ENCODE results near the gene MAP1LC3A. TPM values are rescaled to one million over a fixed set of nuclear protein-coding genes. Genes with fewer than 3 reads are reported as not detected.
"Not testable (repeated sequence)": the region's sequence is repeated elsewhere in the genome, so short reads cannot be mapped to it uniquely, and the experiment has no call there.

Gene MAP1LC3A
- total RNA-seq, result 10 to 100 TPM; 76.7 to 85.7 TPM
- long read RNA-seq, transcript MAP1LC3A-201 (4 exons, 1,574 nt), result major isoform, 26 of 33 reads
- long read RNA-seq, partial matches to known transcripts, result 0 of 33 reads
- long read RNA-seq, other reads (novel, unspliced or antisense), result 4 of 33 reads

DNA sequence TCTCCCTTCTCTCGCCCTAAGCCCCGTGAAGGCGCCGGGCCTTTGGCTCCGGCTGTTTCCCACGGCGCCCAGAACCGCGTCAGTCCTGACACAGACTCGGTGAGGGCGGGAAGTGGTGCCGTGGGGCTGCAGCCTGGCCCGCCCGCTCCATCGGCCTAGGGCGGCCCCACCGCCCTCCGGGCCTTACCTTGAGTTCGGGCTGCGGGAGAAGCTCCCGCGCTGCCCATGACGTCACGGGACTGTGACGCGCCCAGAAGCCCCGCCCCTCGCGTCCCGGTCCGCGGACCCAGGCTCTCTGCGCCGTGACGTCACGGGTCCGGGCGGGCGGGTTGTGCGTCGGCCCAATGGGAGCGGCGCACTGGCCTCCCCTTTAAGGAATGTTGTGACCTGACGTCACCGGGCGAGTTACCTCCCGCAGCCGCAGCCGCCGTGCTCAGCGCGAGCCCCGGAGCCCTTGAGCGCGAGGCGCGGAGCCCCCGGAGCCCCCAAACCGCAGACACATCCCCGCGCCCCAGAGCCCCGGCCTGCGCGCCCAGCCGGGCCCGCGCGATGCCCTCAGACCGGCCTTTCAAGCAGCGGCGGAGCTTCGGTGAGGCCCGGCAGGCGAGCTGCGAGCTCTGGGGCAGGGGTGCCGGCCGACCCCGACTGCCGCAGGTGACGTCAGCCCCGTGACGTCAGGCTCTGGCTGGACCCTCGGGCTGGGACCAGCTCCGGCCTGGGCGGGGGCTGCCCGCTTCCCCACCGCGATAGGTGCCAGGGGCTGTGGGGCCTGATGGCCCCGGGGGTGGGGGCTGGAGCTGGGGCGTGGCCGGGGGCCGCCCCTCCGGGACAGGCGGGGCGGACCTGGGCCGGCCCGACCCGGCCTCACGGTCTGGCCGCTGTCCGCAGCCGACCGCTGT is at the start of gene MAP1LC3A:
Gene MAP1LC3A, plus strand, starts transcription at position 399 of the 899 bp plus-strand sequence. Its CDS starts 151 bp downstream, at position 550.
- DNase-seq (peak; percentile 98), ATAC-seq (peak; percentile 95 to 96)
- intact Hi-C loops (cut with DNase I), result no loop called here

DNA sequence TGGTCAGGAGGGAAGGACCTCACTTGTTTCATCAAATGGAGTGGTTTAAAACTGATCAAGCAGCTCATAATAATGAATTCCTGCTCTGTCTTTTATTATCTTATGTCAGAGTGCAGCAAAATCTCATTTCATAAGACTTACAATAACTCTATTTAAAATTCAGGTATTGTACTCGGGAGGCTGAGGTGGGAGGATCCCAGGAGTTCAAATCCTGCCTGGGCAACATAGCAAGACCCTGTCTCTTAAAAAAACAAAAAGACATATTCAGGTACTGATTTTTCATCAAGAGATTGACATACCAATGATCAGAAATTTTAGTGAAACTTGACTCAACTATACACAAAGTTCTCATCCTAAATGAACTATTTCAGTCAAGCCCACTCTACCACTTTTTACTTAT is 47.9 kb upstream of the MAP1LC3A start:
- DNase-seq (no peak), ATAC-seq (no peak)
- intact Hi-C loops (cut with DNase I), result no loop called here

DNA sequence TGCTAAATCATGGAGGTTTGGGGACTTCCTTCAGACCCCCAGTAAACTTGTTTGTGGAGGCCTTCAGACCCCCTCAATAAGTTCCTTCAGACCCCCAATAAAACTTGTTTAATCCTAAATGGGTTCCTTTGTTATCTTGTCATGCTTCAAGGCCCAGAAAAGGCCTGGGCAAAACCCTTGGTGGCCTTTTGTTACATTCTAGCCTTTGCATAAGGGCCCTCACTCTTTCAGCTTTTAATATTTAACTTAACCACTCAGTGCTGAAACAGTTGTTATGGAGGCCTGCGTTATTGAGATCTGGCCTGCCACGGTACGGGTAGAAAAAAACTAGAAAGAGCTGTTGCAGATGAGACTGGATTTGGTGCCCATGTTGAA is 46.6 kb upstream of the MAP1LC3A start:
- no peak for DNase-seq
- intact Hi-C loops (cut with DNase I), result no loop called here
- ATAC-seq, result no peak

DNA sequence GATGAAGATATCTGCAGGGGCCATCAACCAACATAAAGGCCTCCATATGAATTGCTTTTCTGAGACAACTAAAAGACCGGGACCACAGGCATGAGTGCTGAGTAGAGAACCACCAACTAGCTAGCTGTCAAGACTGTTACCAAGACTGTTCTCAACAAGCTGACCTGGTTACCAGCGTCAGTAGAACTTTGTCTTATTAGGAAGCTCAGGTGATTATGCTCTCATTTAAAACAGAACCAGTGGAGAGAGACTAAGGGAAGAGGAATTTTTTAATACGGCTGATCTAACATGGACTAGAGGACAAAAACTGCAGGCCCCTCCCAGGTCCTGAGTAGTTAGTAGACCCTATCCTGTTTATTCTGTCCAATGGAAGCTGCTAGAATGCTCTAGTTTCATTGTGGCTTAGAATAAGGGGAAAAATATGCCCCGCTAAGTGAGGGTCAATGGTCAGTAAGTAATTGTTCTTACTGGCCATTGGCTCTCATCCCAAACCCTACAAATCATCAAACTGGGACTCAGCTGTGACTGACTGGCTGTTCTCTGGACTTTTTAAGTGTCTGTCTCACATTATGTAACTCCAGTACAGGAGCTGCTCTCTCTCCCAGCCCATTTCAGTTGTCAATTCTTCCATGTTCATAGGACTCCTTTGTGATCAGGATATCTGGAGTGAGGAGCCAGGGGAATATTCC is 46.1 kb upstream of the MAP1LC3A start:
- intact Hi-C loops (cut with DNase I), result no loop called here
- DNase-seq (no peak), ATAC-seq (no peak)

DNA sequence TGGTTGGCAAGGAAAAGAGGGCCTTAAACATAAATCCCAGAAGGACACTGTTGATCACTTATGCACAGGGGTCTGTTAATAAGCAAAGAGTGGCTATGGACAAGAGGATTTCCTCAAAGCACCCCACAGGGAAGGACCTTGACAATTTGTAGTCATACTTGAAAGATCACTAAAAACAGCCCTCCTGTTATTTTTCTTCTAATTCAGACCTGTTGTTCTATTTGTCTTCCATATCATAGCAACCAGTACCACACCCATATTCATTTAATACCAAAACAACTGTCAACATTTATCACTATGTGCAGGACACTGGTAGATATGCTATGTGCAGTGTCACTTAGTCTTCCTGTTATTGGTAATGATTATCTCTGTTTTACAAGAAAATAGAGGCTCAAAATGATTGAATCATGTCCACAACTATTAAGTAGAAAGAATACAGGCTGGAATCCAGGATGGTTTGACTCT is 45.5 kb upstream of the MAP1LC3A start:
- ATAC-seq, result no peak
- intact Hi-C loops (cut with DNase I), result no loop called here
- no peak for DNase-seq

DNA sequence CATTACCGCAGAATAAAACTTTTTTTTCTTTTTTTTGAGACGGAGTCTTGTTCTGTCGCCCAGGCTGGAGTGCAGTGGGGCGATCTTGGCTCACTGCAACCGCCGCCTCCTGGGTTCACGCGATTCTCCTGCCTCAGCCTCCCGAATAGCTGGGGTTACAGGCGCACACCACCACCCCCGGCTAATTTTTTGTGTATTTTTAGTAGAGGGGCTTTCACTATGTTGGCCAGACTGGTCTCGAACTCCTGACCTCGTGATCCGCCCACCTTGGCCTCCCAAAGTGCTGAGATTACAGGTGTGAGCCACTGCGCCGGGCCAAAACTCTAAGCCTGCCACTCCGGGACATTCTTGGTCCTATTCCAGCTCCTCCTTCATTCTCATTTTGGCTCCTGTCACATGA is 44.5 kb upstream of the MAP1LC3A start:
- intact Hi-C loops (cut with DNase I), result not testable (repeated sequence)

DNA sequence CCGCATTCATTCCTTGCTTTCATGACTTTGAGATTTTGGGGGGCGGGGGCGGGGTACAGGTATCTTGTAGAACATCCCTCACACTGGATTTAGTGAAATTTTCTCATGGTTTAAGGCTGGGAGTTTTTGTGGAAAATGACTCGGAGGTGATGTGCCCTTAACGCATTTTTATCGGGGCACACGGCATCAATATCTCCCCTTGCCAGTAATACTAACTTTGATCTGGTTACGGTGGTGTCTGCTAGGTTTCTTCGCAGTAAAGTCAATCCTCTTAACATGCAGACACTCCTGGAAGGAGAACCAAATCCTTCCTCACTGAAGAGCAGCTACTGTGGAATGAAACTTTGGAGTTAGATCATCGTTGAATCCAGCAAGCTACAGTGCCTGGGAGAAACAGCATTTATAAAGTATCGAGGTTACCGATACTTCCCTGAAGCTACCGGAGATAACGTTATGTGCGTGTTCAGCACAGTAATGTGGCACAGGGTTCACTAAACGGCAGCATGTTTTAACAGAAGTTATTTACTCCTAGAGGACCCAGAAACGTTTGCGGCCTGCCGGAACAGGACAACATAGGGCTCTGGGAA is 43.5 kb upstream of the MAP1LC3A start:
- intact Hi-C loops (cut with DNase I), result no loop called here
- DNase-seq (no peak), ATAC-seq (no peak)

More for the DNA sequence above, 44.5 kb upstream of the MAP1LC3A start:
- not testable (repeated sequence) for ATAC-seq, DNase-seq

DNA sequence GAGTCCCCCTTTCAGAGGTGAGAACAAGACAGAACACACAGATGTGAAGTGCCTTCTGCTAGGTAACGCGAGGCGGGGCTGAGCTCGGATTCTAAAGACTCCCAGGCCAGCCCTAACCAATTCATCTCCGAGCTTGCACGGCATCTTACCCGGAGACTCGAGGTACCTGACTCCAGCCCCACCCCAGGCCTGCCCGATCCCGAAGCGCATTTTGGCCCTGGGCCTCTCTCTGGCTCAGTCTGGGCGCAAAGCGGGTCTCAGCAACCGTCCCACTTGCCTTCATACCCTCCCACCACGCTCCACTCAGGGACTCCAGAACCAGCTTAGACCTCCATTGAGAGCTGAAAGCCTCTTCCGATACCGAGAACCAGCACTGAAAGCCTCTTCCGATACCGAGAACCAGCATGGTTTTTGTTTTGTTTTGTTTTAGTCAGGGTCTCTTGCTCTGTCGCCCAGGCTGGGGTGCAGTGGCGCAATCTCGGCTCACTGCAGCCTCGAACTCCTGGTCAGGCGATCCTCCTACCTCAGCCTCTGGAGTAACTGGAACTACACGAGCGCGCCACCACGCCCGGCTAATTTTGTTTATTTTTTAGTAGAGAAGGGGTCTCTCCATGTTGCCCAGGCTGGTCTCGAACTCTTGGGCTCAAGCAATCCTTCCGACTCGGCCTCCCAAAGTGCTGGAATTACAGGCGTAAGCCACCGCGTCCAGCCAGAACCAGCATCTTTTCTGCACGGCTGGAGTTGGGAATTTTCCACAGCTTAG is 42.9 kb upstream of the MAP1LC3A start:
- DNase-seq, result peak; percentile 53
- intact Hi-C loops (cut with DNase I), result no loop called here
- peak; percentile 35 to 71 for ATAC-seq

DNA sequence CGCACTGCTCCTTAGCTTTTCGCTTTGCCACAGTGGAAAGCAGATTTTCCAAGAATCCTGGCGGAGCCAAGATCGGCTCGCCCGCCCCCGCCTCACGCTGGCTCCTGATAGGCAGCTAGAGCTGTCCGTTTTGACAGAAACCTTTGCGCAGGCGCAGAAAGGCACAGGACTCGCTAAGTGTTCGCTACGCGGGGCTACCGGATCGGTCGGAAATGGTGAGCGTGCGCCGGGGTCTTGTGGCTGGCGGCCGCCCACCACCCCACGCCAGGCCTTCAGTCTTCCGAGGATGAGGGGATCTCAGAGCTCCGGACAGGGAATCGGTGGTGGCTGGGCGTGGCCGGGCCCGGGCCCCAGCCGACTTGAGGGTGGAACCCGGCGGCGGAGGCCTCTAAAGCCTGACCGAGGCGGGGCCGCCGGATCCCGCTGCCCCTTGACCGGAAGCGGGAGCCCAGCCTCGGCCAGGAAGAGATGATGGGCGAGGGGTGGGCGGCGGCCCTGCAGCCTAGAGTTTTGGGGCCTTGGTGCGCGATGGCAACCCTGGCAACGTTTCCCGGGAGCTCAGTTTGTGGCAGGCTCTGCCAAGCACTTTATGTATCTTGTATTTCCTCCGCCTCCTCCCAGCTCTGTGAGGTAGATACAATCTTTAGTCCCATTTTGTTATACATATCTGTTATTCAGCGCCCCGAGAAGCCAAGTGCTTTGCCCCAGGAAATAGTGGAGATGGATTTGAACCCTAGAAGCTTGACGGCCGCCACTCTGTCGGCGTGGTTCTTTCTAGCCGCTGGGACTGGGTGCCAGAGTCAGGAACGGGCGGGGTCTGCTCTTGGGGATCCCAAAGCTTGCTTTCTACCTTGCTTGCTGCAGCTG is 42.0 kb upstream of the MAP1LC3A start, which contains the start of gene DYNLRB1:
Gene DYNLRB1, plus strand, starts transcription at position 176 of the 867 bp plus-strand sequence. Its CDS starts 37 bp downstream, at position 213.
- ATAC-seq (peak; percentile 97 to 98), DNase-seq (peak; percentile 98)
- intact Hi-C loops (cut with DNase I), result no loop called here

DNA sequence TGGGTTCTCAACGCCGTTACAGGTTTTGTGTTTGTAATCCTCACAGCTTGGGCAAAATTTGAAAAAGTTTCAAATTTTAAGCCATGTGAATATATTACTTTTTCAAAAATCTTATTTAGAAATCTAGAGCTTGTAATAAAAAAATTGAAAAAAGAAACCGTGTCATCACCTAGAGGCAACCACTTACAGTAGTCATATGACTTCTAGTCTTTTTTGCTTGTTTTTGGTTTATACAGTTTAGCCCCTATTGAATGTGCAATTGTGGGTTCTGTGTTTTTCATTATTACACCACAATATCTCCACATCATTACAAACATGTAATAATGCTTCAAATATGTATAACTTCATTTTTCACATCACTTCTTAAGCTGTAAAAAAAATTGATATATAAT is 41.4 kb upstream of the MAP1LC3A start:
- ATAC-seq (no peak), DNase-seq (no peak)
- intact Hi-C loops (cut with DNase I), result no loop called here

DNA sequence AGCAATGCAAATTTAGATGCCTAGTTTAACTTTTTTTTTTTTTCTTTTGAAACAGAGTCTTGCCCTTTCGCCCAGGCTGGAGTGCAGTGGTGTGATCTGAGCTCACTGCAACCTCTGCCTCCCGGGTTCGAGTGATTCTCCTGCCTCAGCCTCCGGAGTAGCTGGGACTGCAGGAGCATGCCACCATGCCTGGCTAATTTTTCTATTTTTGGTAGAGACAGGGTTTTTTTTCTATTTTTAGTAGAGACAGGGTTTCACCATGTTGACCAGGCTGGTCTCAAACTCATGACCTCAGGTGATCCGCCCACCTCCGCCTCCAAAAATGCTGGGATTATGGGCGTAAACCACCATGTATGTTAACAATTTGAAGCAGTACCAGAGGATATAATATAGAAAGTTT is 39.7 kb upstream of the MAP1LC3A start:
- intact Hi-C loops (cut with DNase I); DNase-seq; ATAC-seq: not testable (repeated sequence)

DNA sequence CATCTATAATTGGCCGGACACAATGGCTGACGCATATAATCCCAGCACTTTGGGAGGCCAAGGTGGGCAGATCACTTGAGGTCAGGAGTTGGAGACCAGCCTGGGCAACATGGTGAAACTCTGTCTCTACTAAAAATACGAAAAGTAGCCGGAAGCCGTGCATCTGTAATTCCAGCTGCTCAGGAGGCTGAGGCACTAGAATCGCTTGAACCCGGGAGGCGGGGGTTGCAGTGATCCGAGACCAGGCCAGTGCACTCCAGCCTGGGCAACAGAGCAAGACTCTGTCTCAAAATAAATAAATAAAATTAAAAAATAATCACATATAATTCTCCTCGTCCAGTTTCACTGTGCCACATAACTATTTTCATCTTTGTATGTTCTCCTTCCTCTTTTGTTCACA is 38.7 kb upstream of the MAP1LC3A start:
- intact Hi-C loops (cut with DNase I); DNase-seq; ATAC-seq: not testable (repeated sequence)

DNA sequence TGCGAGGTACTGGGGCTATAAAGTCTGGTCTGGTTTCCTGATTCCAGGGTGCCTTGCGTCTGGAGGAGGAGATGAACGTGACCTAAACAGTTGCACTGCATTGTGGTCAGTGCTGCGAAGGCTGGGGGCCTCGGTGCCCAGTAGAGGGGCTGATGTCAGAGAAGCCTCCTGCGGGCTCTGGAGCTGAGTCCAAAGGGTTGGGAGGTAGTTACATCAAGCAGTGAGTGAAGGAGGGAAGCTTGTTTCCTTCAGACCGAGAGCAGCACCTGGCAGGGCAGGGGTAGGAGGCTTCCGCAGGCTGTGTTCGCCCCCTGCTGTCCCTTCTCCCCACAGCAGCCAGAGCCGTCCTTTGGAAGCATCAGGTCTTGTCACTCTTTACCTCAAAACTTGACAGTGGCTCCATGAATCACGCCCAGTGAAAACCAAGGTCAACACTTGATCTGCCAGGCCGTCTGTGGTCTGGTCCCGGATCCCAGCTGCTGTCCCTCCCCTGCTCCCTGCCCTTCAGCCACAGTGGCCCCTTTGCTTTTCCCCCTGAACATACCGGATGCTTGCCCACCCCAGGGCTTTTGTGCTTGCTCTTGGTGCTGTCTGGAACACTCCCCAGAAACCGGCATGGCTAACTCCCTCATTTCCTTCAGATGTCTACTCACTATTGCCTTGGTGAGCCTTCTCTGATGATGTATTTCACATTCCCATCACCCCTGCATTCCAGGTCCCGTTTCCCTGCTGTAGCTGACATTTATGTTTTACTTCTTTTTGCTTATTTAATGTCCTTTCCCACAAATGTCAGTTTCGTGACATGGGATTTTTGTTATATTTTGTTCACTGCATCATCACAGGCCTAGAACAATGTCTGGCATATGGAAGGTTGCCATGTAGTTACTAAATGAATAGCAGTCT is 35.3 kb upstream of the MAP1LC3A start:
- DNase-seq, result no peak
- intact Hi-C loops (cut with DNase I), result no loop called here
- ATAC-seq, result peak; percentile 23 to 31

DNA sequence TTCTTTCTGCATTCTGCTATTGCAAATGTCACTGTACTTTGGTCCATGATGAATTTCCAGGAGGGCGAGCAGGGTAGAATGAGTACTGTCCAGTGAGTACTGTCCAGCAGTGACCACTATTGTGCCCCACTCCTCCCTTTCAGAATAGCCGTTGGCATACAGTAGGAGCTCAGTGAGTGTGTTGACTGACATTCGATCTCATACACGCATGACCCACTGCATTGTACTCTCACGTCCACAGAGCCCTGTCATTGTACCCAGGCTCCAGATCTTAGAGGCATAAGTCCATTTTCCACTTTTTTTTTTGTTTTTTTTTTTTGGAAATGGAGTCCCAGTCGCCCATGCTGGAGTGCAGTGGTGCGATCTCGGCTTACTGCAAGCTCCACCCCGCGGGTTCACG is 34.1 kb upstream of the MAP1LC3A start:
- DNase-seq (no peak), ATAC-seq (no peak)
- intact Hi-C loops (cut with DNase I), result no loop called here

DNA sequence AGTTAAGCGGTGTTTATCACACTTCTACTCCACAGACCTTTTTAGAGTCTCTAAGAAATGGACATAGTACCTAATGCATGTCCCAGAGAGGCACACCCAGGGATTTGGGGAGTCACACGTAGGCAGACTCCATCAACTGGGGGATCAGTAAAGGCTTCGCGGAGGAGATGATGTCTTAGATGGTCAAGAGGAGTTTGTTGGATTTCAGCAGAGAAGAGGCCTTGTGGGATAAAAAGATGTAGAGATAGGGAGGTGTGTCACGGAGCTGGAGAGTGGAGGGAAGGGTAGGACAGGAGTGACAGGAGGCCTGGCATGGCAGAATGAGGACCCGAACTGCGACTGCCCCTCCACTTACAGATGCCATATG is 33.2 kb upstream of the MAP1LC3A start:
- intact Hi-C loops (cut with DNase I), result no loop called here
- no peak for ATAC-seq
- no peak for DNase-seq

DNA sequence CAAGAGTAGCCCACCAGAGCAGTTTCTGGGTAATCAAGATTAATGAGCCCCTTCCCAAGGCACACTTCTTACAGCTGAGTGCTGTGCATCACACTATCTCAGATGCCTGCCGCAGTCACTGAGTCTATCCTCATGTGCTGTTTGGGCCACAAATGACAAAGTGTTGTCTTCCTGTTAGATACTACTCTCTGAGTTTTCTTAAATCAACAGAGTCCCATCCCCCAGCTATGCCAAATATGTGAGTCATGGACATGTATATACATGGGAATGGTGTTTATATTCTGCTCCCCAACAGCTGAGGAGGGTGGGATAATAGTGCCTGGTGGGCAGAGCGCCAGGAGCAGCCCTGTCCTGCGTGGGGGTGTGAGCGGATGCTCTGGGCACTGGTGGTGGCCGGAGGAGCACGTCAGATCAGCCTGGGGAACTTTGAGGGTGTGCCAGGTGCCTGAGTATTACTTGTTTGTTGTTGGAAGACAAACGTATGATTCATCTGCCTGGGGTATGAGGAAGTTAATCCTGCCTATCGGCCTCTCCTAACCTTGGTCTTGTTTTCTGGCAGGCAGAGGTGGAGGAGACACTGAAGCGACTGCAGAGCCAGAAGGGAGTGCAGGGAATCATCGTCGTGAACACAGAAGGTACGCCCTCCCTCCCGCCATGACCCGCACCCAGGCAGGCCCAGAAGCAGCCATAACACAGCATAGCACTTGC is 32.7 kb upstream of the MAP1LC3A start:
- intact Hi-C loops (cut with DNase I), result no loop called here
- peak; percentile 70 to 91 for ATAC-seq
- peak; percentile 86 for DNase-seq

All from left cardiac atrium (tissue), 4 donors.